IPS DF 4.7 (cell line): Measurements from ENCODE around the gene TCHHL1.

Experiments
- DNase-seq: peaks from one replicate; pipeline ENCODE4 v3.0.0-alpha.2; 2013; ENCODE audit warnings: low spot score; ENCODE audit errors: extremely low read depth

The TCHHL1 gene

GRCh38 chr1:152089014-152089674, at the start of gene TCHHL1:
Gene TCHHL1, minus strand, starts transcription at chr1:152089064. Its CDS starts 921 bp downstream, at chr1:152088143.
- DNase-seq: no peak

GRCh38 chr1:152137215-152137614, 48.4 kb upstream of the TCHHL1 start:
- DNase-seq: no peak

- DNase-seq: no peak
Measured at GRCh38 chr1:152130186-152130585, 41.3 kb upstream of the TCHHL1 start.

- no peak for DNase-seq
Measured at GRCh38 chr1:152127673-152128072, 38.8 kb upstream of the TCHHL1 start.

- DNase-seq: no peak
Measured at GRCh38 chr1:152125834-152126443, 37.1 kb upstream of the TCHHL1 start.

- DNase-seq: no peak
Measured at GRCh38 chr1:152118915-152119314, 30.1 kb upstream of the TCHHL1 start.

GRCh38 chr1:152115344-152115743, 26.5 kb upstream of the TCHHL1 start, which contains the start of gene TCHH:
Gene TCHH, minus strand, starts transcription at chr1:152115444. Its CDS starts 1,364 bp downstream, at chr1:152114080.
- no peak for DNase-seq

- DNase-seq: no peak
Measured at GRCh38 chr1:152112885-152113432, 24.1 kb upstream of the TCHHL1 start.

- DNase-seq: no peak
Measured at GRCh38 chr1:152112101-152112884, 23.4 kb upstream of the TCHHL1 start.

- no peak for DNase-seq
Measured at GRCh38 chr1:152111515-152111968, 22.7 kb upstream of the TCHHL1 start.

- DNase-seq: no peak
Measured at GRCh38 chr1:152110860-152111514, 22.1 kb upstream of the TCHHL1 start.

GRCh38 chr1:152110365-152110859, 21.5 kb upstream of the TCHHL1 start:
- no peak for DNase-seq

- no peak for DNase-seq
Measured at GRCh38 chr1:152109998-152110294, 21.1 kb upstream of the TCHHL1 start.

GRCh38 chr1:152109231-152109997, 20.6 kb upstream of the TCHHL1 start:
- DNase-seq: no peak

GRCh38 chr1:152108882-152109222, 20.0 kb upstream of the TCHHL1 start:
- DNase-seq: no peak

- DNase-seq: no peak
Measured at GRCh38 chr1:152107984-152108881, 19.4 kb upstream of the TCHHL1 start.

GRCh38 chr1:152107031-152107983, 18.4 kb upstream of the TCHHL1 start:
- no peak for DNase-seq

- DNase-seq: no peak
Measured at GRCh38 chr1:152104854-152105253, 16.0 kb upstream of the TCHHL1 start.

GRCh38 chr1:152096931-152097330, 8.1 kb upstream of the TCHHL1 start:
- DNase-seq: no peak
